GM12878 (cell line): ENCODE measurements around the gene FAM171A1. TPM values are rescaled to one million over a fixed set of nuclear protein-coding genes. Genes with fewer than 3 reads are reported as not detected.

Source experiments
- ATAC-seq: fragments of 200-7000 bp; cut with Tn5 transposase; 3 replicates; pipeline ENCODE4 v1.9.1; 2020; ENCODE audit warnings: mild to moderate bottlenecking, moderate library complexity
- BruUV-seq: library from RNA; stranded (reverse); fragments of 400-500 nt; replicated peaks from 2 replicates; lab custom pipeline; 2021; lab: Mats Ljungman, UMichigan
- CTCF ChIA-PET: fragments of 300-600 bp; sonication (Branson Sonifier 250); formaldehyde crosslinking; extraction: SDS; loops from one replicate; lab custom pipeline; 2021; ENCODE audit warnings: inconsistent platforms; lab: Yijun Ruan, JAX
- POLR2A ChIA-PET: fragments of 350-600 bp; formaldehyde crosslinking; extraction: SDS; loops from one replicate; lab custom pipeline; 2021; ENCODE audit warnings: inconsistent platforms; lab: Charles Lee
- RAD21 ChIA-PET: fragments of 300-600 bp; sonication (Branson Sonifier 250); formaldehyde crosslinking; loops from one replicate; lab custom pipeline; 2023; ENCODE audit warnings: antibody characterized with exemption; ENCODE audit not compliant: unreplicated experiment; lab: Charles Lee
- SMC1A ChIA-PET: fragments of 300-600 bp; sonication (Branson Sonifier 250); formaldehyde crosslinking; loops from one replicate; lab custom pipeline; 2023; ENCODE audit not compliant: unreplicated experiment, uncharacterized antibody; lab: Charles Lee
- DNase-seq: peaks from one replicate; pipeline ENCODE4 v3.0.0-alpha.2; 2011; ENCODE audit warnings: low read depth, low spot score
- FAIRE-seq: peaks from 3 replicates; lab custom pipeline; 2011; peaks lifted over from hg19 to GRCh38; lab: Jason Lieb, UNC
- H2AFZ ChIP-seq: 2 replicates; pipeline ENCODE4 v1.6.0; 2011; ENCODE audit warnings: low read depth, low read length, control low read depth; ENCODE audit not compliant: control insufficient read depth
- H3K27ac ChIP-seq: 2 replicates; pipeline ENCODE4 v1.5.1; 2011; ENCODE audit warnings: control low read depth; ENCODE audit not compliant: control insufficient read depth, insufficient read depth
- H3K27me3 ChIP-seq, 2 experiments: replicated peaks in 1 of 2; 2 replicates each; pipeline versions ENCODE4 v1.6.0 to v1.6.1; 2011; ENCODE audit warnings: low read length in 1 of 2; ENCODE audit not compliant: control insufficient read depth in 2 of 2, insufficient read depth in 2 of 2
- H3K36me3 ChIP-seq, 2 experiments: 2 replicates each; pipeline ENCODE4 v1.5.1; 2011; ENCODE audit warnings: low read length in 1 of 2; ENCODE audit not compliant: control insufficient read depth in 2 of 2, insufficient read depth in 2 of 2
- H3K4me1 ChIP-seq: 2 replicates; pipeline ENCODE4 v1.6.1; 2011; ENCODE audit warnings: mild to moderate bottlenecking, low read length, moderate library complexity, mixed read lengths; ENCODE audit not compliant: control insufficient read depth, insufficient read depth
- H3K4me2 ChIP-seq: 2 replicates; pipeline ENCODE4 v1.6.0; 2011; ENCODE audit warnings: control low read depth; ENCODE audit not compliant: control insufficient read depth, insufficient read depth
- H3K4me3 ChIP-seq: fragments of 200-600 bp; sonication (generic); 2 replicates; pipeline ENCODE4 v1.5.1; 2016
- H3K79me2 ChIP-seq: 2 replicates; pipeline ENCODE4 v1.6.0; 2011; ENCODE audit warnings: low read length; ENCODE audit not compliant: control insufficient read depth, insufficient read depth
- H3K9ac ChIP-seq: 2 replicates; pipeline ENCODE4 v1.8.0; 2011; ENCODE audit warnings: low read length, control low read depth, mixed read lengths; ENCODE audit not compliant: control insufficient read depth, insufficient read depth
- H3K9me3 ChIP-seq: replicated peaks from 3 replicates; pipeline ENCODE4 v1.5.1; 2011; ENCODE audit warnings: mild to moderate bottlenecking, low read length; ENCODE audit not compliant: control insufficient read depth, insufficient read depth
- H4K20me1 ChIP-seq: 2 replicates; pipeline ENCODE4 v1.6.0; 2011; ENCODE audit not compliant: control insufficient read depth, insufficient read depth
- ASH2L ChIP-seq: fragments of 300-600, 200-600 bp; sonication (generic); IDR thresholded peaks from 2 replicates; pipeline ENCODE4 v1.6.1; 2017; ENCODE audit warnings: low read depth, mild to moderate bottlenecking, borderline replicate concordance
- BCL11A ChIP-seq: IDR thresholded peaks from 2 replicates; pipeline ENCODE4 v1.6.1; 2011; ENCODE audit warnings: low read depth, low read length
- BMI1 ChIP-seq: fragments of 450-650 bp; IDR thresholded peaks from 2 replicates; pipeline ENCODE4 v1.6.1; 2016; ENCODE audit warnings: mild to moderate bottlenecking, moderate library complexity, borderline replicate concordance
- NBN ChIP-seq: fragments of 450-650 bp; IDR thresholded peaks from 2 replicates; pipeline ENCODE4 v1.6.1; 2016
- NR2F1 ChIP-seq: fragments of 450-650 bp; conservative IDR thresholded peaks from 2 replicates; pipeline ENCODE4 v1.6.1; 2017; ENCODE audit warnings: mild to moderate bottlenecking
- PBX3 ChIP-seq: IDR thresholded peaks from 2 replicates; pipeline ENCODE4 v1.6.1; 2011; ENCODE audit warnings: mild to moderate bottlenecking, low read depth, low read length, moderate library complexity; ENCODE audit not compliant: insufficient replicate concordance
- RELA ChIP-seq: fragments of 450-650 bp; IDR thresholded peaks from 2 replicates; pipeline ENCODE4 v1.8.0; 2014; ENCODE audit warnings: borderline replicate concordance; ENCODE audit not compliant: partially characterized antibody
- SPI1 ChIP-seq: IDR thresholded peaks from 2 replicates; pipeline ENCODE4 v1.6.1; 2011; ENCODE audit warnings: low read depth, mild to moderate bottlenecking, low read length, moderate library complexity, borderline replicate concordance; ENCODE audit not compliant: insufficient read depth
- ZBTB11 ChIP-seq: fragments of 450-650 bp; formaldehyde crosslinking; IDR thresholded peaks from 2 replicates; pipeline ENCODE4 v1.5.0; 2022; ENCODE audit warnings: mild to moderate bottlenecking, missing genetic modification characterization
- WGBS: methylation state at CpG from one replicate; pipeline ENCODE4 v1.1.6; 2016; ENCODE audit warnings: low lambda C conversion rate; ENCODE audit not compliant: insufficient replicate concordance, insufficient coverage; ENCODE audit errors: missing lambda C conversion rate; 5-methylcytosine and 5-hydroxymethylcytosine counted together
- in situ Hi-C: fragments of 300-500 bp; cut with MboI; formaldehyde crosslinking; loops from 9 replicates; pipeline ENCODE4 v1.14.3; 2018; ENCODE audit warnings: mixed read lengths
- intact Hi-C: fragments of 100-400 bp; cut with micrococcal nuclease; formaldehyde crosslinking; loops from one replicate; pipeline ENCODE4 v1.14.2; 2022; ENCODE audit not compliant: unreplicated experiment
- polyA plus RNA-seq, 11 experiments: library from polyadenylated mRNA; depleted of rRNA in 4 of 11; unstranded in 6 of 11; stranded (reverse) in 5 of 11; fragments of >200 nt; fragmentation: Nextera tagmentation in 4 of 11; fragmentation: Illumina TruSeq in 1 of 11; extraction: Ambion mirVana in 4 of 11; extraction: Trizol in 1 of 11; gene quantifications; 1 replicate in 1 of 11; 2 replicates in 10 of 11; pipeline versions ENCODE4 v1.2.1 to v1.2.3, GENCODE V29; 2011 to 2016; ENCODE audit warnings: inconsistent platforms in 2 of 11, missing spikeins in 2 of 11, low read depth in 1 of 11
- total RNA-seq, 4 experiments: library from RNA; depleted of rRNA in 3 of 4; stranded (reverse); fragments of >200 nt in 3 of 4; fragmentation: Illumina TruSeq in 1 of 4; extraction: Trizol in 1 of 4; gene quantifications; 2 replicates each; pipeline versions ENCODE4 v1.2.1 to v1.2.3, GENCODE V29; 2013 to 2021

FAM171A1 gene
- total and polyA plus RNA-seq, 10 of the 15 experiments (the other 5 are each of a cell fraction or from before 2014, with no cell fraction given), result 0.05 to 0.28 (median 0.10) TPM; not detected in 1

- TF ChIP-seq ZBTB11 (CRISPR knock-in tag), result no peak
- no peak for TF ChIP-seq PBX3
- TF ChIP-seq, all 136 proteins: peak for 0
Measured at GRCh38 chr10:15213461-15213861, 157.6 kb downstream of the FAM171A1 start (continued).

DNA sequence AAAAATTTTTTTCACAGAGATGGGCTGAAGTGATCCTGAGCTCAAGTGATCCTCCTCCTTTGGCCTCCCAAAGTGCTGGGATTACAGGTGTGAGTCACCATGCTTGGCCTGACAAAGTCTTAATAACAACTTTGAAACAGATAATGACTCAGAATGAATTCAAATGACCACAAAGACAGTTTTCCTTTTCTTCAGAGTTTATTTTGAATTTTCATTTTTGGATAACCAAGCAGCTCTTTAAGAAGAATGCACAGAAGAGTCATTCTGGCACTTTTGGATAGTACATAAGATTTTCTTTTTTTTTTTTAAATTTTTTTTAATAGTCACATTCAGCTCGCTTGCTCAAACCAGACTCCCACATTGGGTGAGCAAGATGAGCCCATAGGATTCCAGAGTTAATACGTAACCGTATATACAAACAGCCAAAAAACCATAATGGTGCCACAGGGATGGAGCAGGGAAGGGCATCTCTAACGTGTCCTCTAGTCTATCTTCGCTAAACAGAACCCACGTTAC, 159.6 kb downstream of the FAM171A1 start:
- TF ChIP-seq NR2F1, result no peak
- no peak for TF ChIP-seq ASH2L
- TF ChIP-seq SPI1, result no peak
- TF ChIP-seq BCL11A, result no peak
- no peak for TF ChIP-seq RELA
- TF ChIP-seq BMI1, result no peak
- TF ChIP-seq NBN, result no peak
- TF ChIP-seq, all 136 proteins: peak for 0
- H3K27ac ChIP-seq, result no peak overlapping the region
- FAIRE-seq, result no peak
- ChIA-PET CTCF (interaction anchor here (0.7 kb wide), 1 partner anchor 282 kb away, joined by 3 read pairs; no protein-coding TSS in a partner anchor), SMC1A (interaction anchor here (1.2 kb wide), 1 partner anchor 42 kb away, joined by 3 read pairs; the partner anchor contains the start of gene NMT2), RAD21 (no interaction called here), POLR2A (no interaction called here)
- 56% methylated on average over 6 of the region's 6 CpGs for WGBS
- H3K27me3 ChIP-seq, result no peaks in the 10 kb centered on the region
- H3K9me3 ChIP-seq, result no peaks in the 10 kb centered on the region
- intact Hi-C loops (no loop called here), in situ Hi-C loops (no loop called here)
- no peak overlapping the region for H3K9ac ChIP-seq
- no peaks in the 10 kb centered on the region for H3K79me2 ChIP-seq
- no TSS peak for BruUV-seq
- no peaks in the 10 kb centered on the region for H4K20me1 ChIP-seq
- H3K4me2 ChIP-seq, result no peak overlapping the region
- no peak for DNase-seq
- no peak overlapping the region for H2AFZ ChIP-seq
- H3K4me3 ChIP-seq, result no peak overlapping the region
- H3K4me1 ChIP-seq, result peaks cover 7% of the 10 kb centered on the region
- no peaks in the 10 kb centered on the region for H3K36me3 ChIP-seq
- ATAC-seq, result no peak
